MM.1S (cell line): ENCODE results near the gene KCTD10.

Source experiments
- EZH2 ChIP-seq: fragments of 300-600 bp; sonication (generic); optimal IDR thresholded peaks from 2 replicates; pipeline ENCODE3; 2017; ENCODE audit warnings: low read depth, mild to moderate bottlenecking, antibody characterized with exemption, low read length, mixed read lengths
- EZH2phosphoT487 ChIP-seq: fragments of 300-600 bp; sonication (generic); IDR thresholded peaks from 2 replicates; pipeline ENCODE4 v1.6.1; 2018; ENCODE audit warnings: antibody characterized with exemption, low read length
- TF ChIP-seq, protein P1 (sequence below): fragments of 300-600 bp; sonication (generic); IDR thresholded peaks from 2 replicates; pipeline ENCODE4 v1.5.1; 2016; ENCODE audit warnings: antibody characterized with exemption, low read length, mixed read lengths

- TF ChIP-seq, protein P1, sequence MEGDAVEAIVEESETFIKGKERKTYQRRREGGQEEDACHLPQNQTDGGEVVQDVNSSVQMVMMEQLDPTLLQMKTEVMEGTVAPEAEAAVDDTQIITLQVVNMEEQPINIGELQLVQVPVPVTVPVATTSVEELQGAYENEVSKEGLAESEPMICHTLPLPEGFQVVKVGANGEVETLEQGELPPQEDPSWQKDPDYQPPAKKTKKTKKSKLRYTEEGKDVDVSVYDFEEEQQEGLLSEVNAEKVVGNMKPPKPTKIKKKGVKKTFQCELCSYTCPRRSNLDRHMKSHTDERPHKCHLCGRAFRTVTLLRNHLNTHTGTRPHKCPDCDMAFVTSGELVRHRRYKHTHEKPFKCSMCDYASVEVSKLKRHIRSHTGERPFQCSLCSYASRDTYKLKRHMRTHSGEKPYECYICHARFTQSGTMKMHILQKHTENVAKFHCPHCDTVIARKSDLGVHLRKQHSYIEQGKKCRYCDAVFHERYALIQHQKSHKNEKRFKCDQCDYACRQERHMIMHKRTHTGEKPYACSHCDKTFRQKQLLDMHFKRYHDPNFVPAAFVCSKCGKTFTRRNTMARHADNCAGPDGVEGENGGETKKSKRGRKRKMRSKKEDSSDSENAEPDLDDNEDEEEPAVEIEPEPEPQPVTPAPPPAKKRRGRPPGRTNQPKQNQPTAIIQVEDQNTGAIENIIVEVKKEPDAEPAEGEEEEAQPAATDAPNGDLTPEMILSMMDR: no peak
- no peak for TF ChIP-seq EZH2
- TF ChIP-seq EZH2phosphoT487: no peak
These were observed 9.0 kb downstream of the KCTD10 start for GRCh38 chr12:109467978-109468676.
